ENCODE measurements around the gene SHC2.

Gene SHC2

DNA sequence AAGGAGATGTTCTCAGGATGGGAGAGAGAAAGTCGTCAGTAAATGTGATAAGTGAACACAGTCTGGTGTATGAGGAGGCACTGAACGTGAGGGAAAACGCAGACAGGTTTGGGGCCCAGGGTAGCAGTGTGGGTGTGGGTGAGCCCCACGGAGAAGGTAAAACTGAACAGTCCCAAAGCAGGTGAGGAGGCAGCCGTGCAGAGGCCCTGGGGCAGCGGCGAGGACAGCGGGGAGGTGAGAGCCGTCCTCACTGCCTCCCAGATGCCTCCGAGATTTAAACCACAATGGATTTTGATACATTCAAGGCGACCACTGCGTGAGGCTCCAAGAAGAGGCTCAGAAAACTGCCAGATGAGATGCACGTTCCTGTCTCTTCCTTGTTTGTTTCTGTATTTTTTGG lies 14.5 kb upstream of the SHC2 start:
- intact Hi-C loops (cut with DNase I), result no loop called here
- no peak for DNase-seq

DNA sequence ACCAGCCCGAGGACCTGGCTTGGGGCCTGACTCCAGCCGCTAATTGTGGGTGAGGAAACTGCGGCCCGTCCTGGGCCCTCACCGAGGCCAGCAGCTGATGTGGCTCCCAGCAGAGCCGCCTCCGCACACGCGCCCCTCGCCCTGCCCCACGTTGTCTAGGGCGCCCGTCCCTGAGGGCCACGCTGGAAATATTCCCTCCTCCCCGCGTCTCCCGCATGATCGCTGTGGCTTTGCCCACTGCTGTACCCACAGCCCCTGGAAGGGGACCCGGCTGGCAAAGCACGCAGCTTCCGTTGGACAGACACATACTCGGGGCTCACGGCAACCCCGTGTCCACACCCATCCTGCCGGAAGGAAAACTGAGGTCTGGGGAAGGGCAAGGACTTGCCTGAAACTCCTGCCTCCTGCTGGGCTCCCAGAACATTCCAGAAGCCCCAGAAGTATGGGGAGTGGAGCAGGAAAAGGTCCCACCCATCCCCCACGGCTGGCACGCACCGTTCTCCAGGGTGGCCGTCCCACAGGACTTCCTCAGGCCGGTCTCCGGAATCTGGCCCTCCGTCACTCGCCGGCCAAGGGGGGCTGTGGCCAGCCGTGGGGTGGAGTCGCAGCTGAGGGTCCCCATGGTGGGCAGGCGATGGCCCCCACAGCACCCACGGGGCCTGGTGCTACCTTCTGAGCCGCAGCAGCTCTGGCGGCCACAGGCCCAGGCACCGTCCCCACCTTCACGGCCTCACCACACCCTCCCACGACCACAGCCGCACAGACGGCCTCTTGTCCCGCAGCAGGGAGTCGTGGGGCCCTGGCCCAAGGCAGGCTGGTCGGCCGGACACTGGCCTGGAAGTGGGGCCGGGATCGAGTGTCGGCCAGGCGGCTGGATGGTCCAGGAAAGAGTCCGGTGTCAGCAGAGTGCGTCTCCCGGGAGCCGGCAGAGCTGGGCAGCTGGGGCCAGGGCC lies 13.6 kb upstream of the SHC2 start:
- no peak for DNase-seq
- intact Hi-C loops (cut with DNase I), result no loop called here

DNA sequence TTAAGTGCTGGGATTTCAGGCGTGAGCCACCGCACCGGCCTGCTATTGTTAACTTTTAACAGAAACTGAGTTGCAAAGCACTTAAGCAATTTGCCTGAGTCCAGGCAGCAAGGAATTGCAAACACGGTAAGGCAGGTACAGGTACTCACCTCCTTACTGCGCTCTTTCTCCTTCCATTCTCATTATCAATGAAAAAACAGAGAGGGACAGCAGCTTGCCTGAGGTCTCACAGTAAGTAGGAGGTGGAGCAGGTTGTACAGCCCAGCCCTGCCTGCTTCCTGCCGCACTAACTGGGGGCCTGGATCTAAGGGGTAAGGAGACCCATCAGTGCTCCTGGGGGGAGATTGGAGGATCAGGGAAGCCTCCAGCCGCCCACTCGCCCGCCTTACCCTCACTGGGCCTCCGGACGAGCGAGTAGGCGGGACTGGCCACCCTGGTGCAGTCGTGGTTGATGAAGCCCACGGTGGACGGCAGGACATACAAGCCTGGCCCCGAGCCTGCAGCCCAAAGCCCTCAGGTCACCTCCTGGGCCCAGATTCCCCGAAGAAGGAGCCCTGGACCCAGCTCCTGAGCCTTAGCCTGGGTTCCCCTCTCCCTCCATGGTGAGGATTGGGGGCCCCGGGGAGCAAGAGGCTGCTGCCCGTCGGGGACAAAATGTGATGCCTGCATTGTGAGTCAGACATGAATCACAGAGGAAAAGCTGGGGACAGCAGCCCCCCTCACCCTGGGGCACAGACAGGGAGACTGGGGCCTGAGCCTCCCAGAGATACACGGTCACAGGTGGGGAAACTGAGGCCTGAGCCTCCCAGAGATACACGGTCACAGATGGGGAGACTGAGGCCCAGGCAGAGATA lies 11.4 kb upstream of the SHC2 start:
- DNase-seq, result no peak
- intact Hi-C loops (cut with DNase I), result no loop called here

DNA sequence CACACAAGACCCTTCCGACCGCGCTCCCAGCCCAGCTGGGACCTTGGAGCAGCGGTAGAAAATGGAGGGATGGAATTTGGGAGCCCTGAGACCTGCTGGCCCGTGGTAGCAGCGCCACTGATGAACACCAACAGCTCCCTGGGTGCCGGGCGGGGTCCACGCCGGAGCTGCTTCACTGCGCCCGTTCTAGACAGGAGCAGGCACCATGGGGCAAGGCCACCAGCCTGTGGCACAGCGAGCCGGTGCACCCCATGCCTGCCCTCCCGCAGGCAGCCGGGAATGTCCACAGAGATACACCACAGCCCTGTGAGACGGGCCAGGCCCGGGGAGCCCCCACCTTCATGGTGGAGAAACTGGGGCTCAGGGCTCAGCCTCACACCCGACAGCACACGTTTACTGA lies 9.9 kb upstream of the SHC2 start:
- intact Hi-C loops (cut with DNase I), result no loop called here
- DNase-seq, result no peak

DNA sequence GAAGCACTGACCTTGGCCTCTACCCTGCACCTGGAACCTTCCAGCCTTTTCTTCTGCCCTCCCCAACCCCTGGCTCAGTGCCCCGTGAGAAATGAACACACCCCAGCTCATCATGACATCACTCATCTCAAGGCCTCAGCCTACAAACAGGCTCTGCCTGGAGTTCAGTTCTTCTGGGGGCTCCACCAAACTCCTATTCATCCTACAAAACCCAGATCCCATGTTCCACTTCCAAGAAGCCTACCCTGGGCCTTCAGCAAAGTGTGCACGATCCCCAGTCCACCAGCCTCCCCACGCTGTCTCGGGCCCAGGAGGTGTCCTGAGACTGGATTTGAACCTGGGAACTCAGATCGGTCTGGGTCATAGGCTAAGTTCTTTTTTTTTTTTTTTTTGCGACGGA lies 9.0 kb upstream of the SHC2 start:
- DNase-seq, result no peak
- intact Hi-C loops (cut with DNase I), result no loop called here

DNA sequence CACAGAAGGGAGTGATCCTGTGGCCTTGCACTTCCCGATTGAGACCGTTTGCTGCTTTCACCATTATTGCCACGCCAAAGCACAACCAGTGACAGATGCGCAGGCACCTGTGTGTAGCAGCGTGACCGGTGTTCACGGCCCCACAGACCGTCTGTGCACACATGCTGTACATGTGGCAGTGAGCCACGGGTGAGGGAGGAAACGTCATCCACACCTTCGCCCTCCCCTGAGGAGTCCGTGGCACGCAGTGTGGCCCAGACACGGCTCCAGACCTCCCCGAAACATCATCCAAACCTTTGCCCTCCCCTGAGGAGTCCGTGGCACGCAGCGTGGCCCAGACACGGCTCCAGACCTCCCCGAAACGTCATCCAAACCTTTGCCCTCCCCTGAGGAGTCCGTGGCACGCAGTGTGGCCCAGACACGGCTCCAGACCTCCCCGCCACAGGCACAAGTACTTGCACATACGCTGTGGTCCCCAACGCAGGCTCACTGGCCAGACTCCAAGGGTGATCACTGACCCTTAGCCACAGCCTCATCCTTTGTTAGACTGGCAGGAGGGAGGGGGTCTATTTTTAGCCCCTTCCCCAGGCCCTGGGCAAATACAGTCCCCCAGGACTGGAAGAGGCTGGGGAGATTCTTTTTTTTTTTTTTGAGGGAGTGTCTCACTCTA lies 7.9 kb upstream of the SHC2 start:
- no peak for DNase-seq
- intact Hi-C loops (cut with DNase I), result no loop called here

DNA sequence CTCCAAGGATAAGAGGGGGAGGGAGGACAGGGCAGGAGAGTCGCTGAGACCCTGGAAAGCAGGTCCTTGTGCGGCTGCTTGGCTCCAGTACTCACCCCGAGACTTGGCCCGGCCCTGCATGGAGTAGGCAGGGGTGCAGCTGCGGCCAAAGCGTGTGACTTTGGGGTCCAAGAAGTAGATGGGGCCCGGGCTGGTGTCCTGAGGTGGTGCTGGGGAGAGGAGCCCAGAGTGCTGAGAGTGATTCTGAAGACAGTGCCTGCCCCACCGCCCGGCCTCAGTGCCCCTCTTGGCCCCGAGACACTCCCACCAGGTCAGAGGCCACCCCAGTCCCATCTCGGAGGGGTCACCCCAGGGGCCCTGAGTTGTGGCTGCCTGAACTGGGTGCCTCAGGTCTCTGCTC lies 6.7 kb upstream of the SHC2 start:
- intact Hi-C loops (cut with DNase I), result no loop called here
- DNase-seq, result no peak

DNA sequence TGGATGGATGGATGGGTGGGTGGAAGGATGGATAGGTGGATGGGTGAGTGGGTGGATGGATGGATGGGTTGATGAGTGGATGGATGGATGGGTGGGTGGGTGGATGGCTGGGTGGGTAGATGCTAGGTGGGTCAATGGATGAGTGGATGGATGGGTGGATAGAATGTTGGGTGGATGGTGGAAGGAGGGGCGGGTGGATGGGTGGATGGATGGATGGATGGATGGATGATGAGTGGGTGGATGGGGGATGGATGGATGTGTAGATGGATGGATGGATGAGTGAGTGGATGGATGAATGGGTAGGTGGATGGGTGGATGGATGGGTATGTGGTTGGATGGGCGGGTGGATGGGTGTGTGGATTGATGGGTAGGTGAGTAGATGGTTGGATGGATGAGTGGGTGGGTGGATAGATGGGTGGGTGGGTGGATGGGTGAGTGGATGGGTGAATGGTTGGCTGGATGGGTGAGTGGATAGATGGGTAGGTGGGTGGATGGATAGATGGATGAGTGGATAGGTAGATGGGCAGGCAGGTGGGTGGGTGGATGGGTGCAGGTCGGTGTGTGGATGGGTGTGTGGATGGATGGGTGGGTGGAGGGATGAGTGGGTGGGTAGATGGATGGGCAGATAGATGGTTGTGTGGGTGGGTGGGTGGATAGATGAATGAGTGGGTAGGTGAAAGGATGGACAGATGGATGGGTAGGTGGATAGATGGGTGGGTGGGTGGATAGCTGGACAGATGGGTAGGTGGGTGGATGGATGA lies 4.4 kb upstream of the SHC2 start:
- no peak for DNase-seq
- intact Hi-C loops (cut with DNase I), result no loop called here

DNA sequence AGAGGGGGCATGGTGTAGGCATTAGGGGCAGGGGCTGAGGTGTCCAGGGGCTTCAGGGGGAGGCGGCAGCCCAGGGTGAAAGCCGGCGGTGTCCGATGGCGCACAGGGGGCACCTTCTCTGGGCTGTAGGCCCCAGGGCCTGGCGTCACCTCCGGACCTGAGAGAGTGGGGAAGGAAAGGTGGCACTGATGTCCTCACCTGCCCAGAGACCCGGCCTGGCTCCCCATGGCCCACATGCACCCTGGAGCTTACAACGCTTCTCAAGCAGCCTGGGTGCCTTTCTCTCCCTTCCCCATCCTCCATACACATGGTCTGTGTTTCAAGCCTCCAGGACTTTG lies 3.3 kb upstream of the SHC2 start:
- DNase-seq, result no peak
- intact Hi-C loops (cut with DNase I), result no loop called here

DNA sequence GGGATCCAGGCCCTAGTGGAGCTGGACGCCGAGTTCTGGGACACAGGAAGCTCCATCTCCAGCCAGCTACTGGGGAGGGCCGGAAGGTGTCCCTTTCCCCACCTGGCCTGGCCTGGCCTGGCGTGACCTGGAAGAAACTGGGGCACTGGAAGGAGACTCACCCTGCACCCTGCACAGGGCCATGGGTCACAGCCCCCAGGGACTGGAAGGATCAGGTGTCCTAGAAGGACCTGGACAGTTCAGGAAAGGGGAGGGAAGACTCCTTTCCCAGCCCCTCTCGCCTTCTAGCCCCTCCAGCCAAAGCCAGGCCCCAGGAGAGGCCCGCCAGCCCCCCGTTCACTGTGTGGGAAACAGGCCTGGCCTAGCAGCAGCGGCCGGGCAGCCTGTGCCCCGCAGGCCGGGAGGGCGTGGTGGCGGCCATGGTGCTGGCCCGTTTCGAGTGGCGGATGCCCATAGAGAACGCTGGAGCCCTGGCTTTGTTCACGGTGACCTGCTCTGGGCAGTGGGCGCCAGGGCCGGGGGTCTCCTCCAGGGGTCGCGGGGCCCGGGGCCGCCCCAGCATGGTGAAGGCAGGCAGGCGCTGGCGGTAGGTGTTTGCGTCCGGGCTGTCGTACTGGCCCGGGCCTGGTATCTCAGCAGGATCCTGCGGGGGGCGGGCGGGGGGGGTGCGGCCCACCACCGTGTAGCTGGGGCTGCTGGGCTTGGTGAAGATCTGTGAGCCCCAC lies 2.8 kb upstream of the SHC2 start:
- intact Hi-C loops (cut with DNase I), result no loop called here
- DNase-seq, result no peak

DNA sequence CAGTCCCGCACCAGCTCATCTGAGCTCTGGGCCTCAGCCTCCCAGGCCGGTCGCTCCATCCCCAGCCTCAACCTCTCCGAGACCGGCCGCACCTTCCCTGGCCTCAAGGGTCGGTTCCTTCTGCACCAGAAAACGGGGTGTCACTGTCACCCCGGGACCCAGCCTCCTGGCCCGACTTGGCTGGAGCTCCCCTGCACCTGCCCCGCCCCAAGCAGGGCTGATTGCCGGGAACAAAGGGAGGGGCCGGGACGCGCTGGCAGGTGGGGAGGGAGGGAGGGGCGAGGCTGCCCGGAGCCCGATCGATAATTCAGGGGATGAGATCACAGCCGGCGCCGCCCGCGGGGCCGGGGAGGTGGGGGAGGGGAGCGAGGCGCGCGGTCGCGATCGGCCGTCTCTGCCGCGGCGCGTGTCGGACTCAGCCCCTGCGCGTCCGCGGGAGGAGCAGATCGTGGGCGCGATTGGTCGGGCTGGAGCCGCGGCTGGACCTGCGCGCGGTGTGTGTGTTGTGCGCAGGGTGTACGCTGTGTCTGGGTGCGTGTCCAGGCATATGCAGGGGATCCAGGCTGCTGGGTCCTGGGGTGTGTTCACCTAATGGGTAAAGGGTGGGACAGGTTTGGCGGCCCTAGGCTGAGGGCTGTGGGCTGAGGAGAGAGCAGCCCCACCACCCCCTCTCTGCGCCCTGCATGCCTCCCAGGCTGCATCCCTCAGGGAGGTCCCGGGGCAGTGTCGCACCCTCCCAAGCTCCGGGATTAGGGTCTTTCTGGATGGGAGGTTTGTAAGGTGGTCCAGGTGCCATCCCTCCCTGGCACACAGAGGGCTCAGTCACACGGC lies 1.1 kb upstream of the SHC2 start:
- DNase-seq, result peak in 20 of 42 donors; percentile 10 to 73 (median 36)
- intact Hi-C loops (cut with DNase I), result no loop called here

DNA sequence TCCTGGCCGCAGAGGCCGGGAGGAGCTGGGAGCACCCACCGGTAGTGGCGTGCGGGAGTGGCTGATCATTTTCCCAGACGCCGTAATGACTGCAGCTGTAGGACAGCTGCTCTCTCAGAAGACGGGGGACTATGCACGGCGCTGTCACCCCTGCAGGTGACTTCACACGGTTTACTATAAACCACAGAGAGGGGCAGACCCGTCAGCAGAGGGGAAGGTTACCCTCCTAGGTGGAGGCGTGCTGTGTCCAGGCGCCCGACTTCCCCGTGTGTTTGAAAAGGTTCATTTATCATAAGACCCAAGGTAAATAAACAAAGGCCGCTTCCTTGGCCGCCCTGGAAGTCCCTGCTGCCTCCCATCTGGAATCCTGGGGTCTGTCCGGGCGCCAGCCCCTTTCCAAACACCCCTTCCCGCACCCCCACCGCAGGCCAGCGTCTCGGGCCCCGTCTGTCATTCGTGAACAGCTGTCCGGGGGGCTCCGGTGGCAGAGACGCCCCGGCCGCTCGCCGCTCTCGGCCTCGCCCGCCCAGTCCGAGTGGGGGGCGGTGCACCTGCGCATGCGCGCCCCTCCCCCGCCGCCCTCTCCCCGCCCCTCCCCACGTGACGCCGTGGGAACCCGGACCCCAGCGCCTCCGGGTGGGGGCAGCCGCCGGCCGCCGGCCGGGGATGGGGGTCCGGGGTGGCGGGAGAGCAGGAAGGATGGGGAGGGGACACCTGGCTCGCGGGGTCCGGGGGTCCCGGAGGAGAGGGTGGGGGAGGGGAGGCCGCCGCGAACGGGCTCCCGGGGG lies 915 bp downstream of the SHC2 start:
- peak in 36 of 42 donors; percentile 26 to 86 (median 68) for DNase-seq
- intact Hi-C loops (cut with DNase I), result no loop called here

DNA sequence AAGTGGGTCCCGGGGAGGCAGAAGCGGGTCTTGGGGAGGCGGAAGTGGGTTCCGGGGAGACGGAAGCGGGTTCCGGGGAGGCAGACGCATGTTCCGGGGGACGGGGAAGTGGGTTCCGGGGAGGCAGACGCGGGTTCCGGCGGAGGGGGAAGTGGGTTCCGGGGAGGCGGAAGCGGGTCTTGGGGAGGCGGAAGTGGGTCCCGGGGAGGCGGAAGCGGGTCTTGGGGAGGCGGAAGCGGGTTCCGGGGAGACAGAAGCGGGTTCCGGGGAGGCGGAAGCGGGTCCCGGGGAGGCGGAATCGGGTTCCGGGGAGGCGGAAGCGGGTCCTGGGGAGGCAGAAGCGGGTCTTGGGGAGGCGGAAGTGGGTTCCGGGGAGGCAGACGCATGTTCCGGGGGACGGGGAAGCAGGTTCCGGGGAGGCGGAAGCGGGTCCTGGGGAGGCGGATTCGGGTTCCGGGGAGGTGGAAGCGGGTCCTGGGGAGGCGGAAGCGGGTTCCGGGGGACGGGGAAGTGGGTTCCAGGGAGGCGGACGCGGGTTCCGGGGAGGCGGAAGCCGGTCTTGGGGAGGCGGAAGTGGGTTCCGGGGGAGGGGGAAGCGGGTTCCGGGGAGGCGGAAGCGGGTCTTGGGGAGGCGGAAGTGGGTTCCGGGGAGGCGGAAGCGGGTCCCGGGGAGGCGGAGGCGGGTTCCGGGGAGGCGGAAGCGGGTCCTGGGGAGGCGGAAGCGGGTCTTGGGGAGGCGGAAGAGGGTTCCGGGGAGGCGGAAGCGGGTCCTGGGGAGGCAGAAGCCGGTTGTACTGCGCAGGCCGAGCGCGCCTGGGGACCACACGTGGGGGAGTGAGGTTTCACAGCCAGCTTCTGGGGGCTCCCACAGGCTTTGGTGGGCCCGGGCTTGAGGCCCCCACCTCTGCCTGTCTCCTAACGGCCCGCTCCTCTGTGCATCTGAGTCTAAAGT lies 2.5 kb downstream of the SHC2 start:
- DNase-seq, result no peak
- intact Hi-C loops (cut with DNase I), result no loop called here

DNA sequence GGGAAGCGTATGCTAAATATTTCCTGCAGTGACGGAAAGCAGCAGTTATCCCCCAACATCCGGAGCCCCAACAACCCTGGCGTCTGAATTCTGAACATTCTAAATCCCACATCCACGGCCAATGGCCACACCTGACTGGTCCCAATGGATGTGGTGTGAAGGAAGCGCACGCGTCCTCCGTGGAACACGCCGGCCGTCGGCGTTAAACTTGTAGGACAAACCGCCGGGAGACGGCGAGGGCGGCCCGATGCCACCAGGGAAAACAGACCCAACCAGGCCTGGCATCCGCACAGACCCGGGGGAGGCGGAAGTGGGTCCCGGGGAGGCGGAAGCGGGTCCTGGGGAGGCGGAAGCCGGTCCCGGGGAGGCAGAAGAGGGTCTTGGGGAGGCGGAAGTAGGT lies 3.2 kb downstream of the SHC2 start:
- intact Hi-C loops (cut with DNase I), result no loop called here
- DNase-seq, result no peak

DNA sequence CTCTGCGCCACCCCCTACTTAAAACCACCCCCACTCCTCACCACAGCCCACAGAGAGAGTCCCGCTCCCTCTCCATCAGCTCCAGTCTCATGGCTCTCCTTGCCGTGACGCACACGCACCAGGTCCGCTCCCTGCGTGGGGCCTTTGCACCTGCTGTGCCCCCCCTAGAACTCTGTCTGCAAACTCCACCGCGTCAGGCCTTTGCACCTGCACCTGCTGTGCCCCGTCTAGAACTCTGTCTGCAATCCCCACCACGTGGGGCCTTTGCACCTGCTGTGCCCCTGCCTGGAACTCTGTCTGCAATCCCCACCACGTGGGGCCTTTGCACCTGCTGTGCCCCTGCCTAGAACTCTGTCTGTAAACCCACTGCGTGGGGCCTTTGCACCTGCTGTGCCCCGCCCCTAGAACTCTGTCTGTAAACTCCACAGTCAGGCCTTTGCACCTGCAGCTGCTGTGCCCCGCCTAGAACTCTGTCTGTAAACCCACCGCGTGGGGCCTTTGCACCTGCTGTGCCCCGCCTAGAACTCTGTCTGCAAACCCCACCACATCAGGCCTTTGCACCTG lies 4.2 kb downstream of the SHC2 start:
- intact Hi-C loops (cut with DNase I), result no loop called here
- no peak for DNase-seq
